Liver (tissue), 9 donors: ENCODE data around the gene SLC35A3. TPM values are rescaled to one million over a fixed set of nuclear protein-coding genes. Genes with fewer than 3 reads are reported as not detected.

Experiments
- DNase-seq: peaks from one replicate; pipeline ENCODE4 v3.0.0-alpha.2; 2017; ENCODE audit warnings: low spot score
- H3K27ac ChIP-seq, 2 donors: one replicate each; pipeline ENCODE4 v1.7.0; 2013; ENCODE audit warnings: inconsistent platforms in 2 of 2, low read length in 2 of 2, control low read depth in 1 of 2, low read depth in 1 of 2, mild to moderate bottlenecking in 1 of 2
- H3K27me3 ChIP-seq, 4 donors: one replicate each; pipeline versions ENCODE4 v1.6.1 to v1.7.0; 2013; ENCODE audit warnings: low read length in 3 of 4, inconsistent platforms in 1 of 4, mild to moderate bottlenecking in 1 of 4, moderate library complexity in 1 of 4; ENCODE audit not compliant: control insufficient read depth in 4 of 4, insufficient read depth in 4 of 4
- H3K36me3 ChIP-seq, 4 donors: one replicate each; pipeline versions ENCODE4 v1.6.1 to v1.7.0; 2013; ENCODE audit warnings: low read length in 3 of 4, mild to moderate bottlenecking in 3 of 4, low read depth in 1 of 4, moderate library complexity in 1 of 4; ENCODE audit not compliant: control insufficient read depth in 4 of 4, insufficient read depth in 3 of 4
- H3K4me1 ChIP-seq, 4 donors: one replicate each; pipeline versions ENCODE4 v1.6.1 to v1.7.0; 2013; ENCODE audit warnings: low read length in 3 of 4, mild to moderate bottlenecking in 3 of 4, moderate library complexity in 1 of 4; ENCODE audit not compliant: control insufficient read depth in 4 of 4, insufficient read depth in 4 of 4
- H3K4me3 ChIP-seq, 3 donors: one replicate each; pipeline versions ENCODE4 v1.6.1 to v1.7.0; 2013; ENCODE audit warnings: low read length in 3 of 3, control low read depth in 1 of 3, low read depth in 1 of 3, mild to moderate bottlenecking in 1 of 3
- H3K9ac ChIP-seq, 2 donors: one replicate each; pipeline ENCODE4 v1.7.0; 2013; ENCODE audit warnings: low read length in 2 of 2, mild to moderate bottlenecking in 2 of 2, moderate library complexity in 2 of 2, control low read depth in 1 of 2, low read depth in 1 of 2
- H3K9me3 ChIP-seq, 4 donors: one replicate each; pipeline versions ENCODE4 v1.6.1 to v1.7.0; 2013; ENCODE audit warnings: low read length in 3 of 4; ENCODE audit not compliant: control insufficient read depth in 4 of 4
- EGR1 ChIP-seq, 2 donors: IDR thresholded peaks; 2 replicates each; pipeline ENCODE4 v1.6.1; 2016 to 2018; ENCODE audit warnings: antibody characterized with exemption in 2 of 2, low read depth in 2 of 2
- FOXA2 ChIP-seq: IDR thresholded peaks from 2 replicates; pipeline ENCODE4 v1.6.1; 2016; ENCODE audit warnings: antibody characterized with exemption
- GABPA ChIP-seq, 2 donors: IDR thresholded peaks in 1 of 2; conservative IDR thresholded peaks in 1 of 2; 2 replicates each; pipeline ENCODE4 v1.6.1; 2016; ENCODE audit warnings: antibody characterized with exemption in 2 of 2, mild to moderate bottlenecking in 1 of 2, moderate library complexity in 1 of 2
- HNF4A ChIP-seq, 2 donors: conservative IDR thresholded peaks; 2 replicates each; pipeline ENCODE4 v1.6.1; 2016; ENCODE audit warnings: antibody characterized with exemption in 2 of 2, mild to moderate bottlenecking in 2 of 2
- HNF4G ChIP-seq: IDR thresholded peaks from 2 replicates; pipeline ENCODE4 v1.6.1; 2016; ENCODE audit warnings: antibody characterized with exemption
- JUND ChIP-seq, 2 donors: IDR thresholded peaks; 2 replicates each; pipeline ENCODE4 v1.6.1; 2016; ENCODE audit warnings: antibody characterized with exemption in 2 of 2
- NR2F2 ChIP-seq: IDR thresholded peaks from 2 replicates; pipeline ENCODE4 v1.6.1; 2016; ENCODE audit warnings: antibody characterized with exemption
- RAD21 ChIP-seq, 2 donors: IDR thresholded peaks; 2 replicates each; pipeline ENCODE4 v1.6.1; 2016; ENCODE audit warnings: antibody characterized with exemption in 2 of 2, mild to moderate bottlenecking in 2 of 2
- RXRA ChIP-seq, 2 donors: IDR thresholded peaks; 2 replicates each; pipeline ENCODE4 v1.6.1; 2017 to 2018; ENCODE audit warnings: antibody characterized with exemption in 2 of 2, mild to moderate bottlenecking in 1 of 2
- SP1 ChIP-seq: IDR thresholded peaks from 2 replicates; pipeline ENCODE4 v1.6.1; 2018; ENCODE audit warnings: antibody characterized with exemption, mild to moderate bottlenecking
- TAF1 ChIP-seq: conservative IDR thresholded peaks from 2 replicates; pipeline ENCODE4 v1.6.1; 2016; ENCODE audit warnings: antibody characterized with exemption, mild to moderate bottlenecking
- YY1 ChIP-seq: IDR thresholded peaks from 2 replicates; pipeline ENCODE4 v1.6.1; 2016; ENCODE audit warnings: antibody characterized with exemption, mild to moderate bottlenecking
- WGBS: extraction: QIAGEN DNeasy Blood & Tissue Kit; methylation state at CpG from one replicate; pipeline ENCODE4 v1.1.7; 2013; 5-methylcytosine and 5-hydroxymethylcytosine counted together
- polyA plus RNA-seq, 2 donors: library from polyadenylated mRNA; stranded (reverse) in 1 of 2; unstranded in 1 of 2; fragments of 200-250 nt in 1 of 2; fragments of >200 nt in 1 of 2; fragmentation: Nextera tagmentation in 1 of 2; extraction: Ambion mirVana in 1 of 2; gene quantifications; one replicate each; pipeline versions ENCODE4 v1.2.1 to v1.2.3, GENCODE V29; 2013 to 2015
- total RNA-seq, 2 donors: library from RNA; depleted of rRNA; stranded (reverse); fragments of >200 nt; gene quantifications; one replicate each; pipeline ENCODE4 v1.2.3, GENCODE V29; 2014
- TF ChIP-seq, protein P1 (sequence below): IDR thresholded peaks from 2 replicates; pipeline ENCODE4 v1.6.1; 2016; ENCODE audit warnings: antibody characterized with exemption
- TF ChIP-seq, protein P2 (sequence below): IDR thresholded peaks from 2 replicates; pipeline ENCODE4 v1.6.1; 2016; ENCODE audit warnings: antibody characterized with exemption, mild to moderate bottlenecking
- TF ChIP-seq, protein P3 (sequence below): IDR thresholded peaks from 2 replicates; pipeline ENCODE4 v1.6.1; 2016; ENCODE audit warnings: antibody characterized with exemption
- TF ChIP-seq, protein P4 (sequence below): fragments of 150-350 bp; IDR thresholded peaks from 2 replicates; pipeline ENCODE4 v1.5.1; 2017; ENCODE audit warnings: improper control_type of control experiment, low read depth, low read length; ENCODE audit not compliant: missing input control
- donor health status: healthy.
- donor health status: healthy.
- donor health status: healthy.
- donor health status: healthy.
- donor health status: healthy.

Gene SLC35A3
- total and polyA plus RNA-seq, 4 donors: 12.1 to 35.1 (median 14.4) TPM

DNA sequence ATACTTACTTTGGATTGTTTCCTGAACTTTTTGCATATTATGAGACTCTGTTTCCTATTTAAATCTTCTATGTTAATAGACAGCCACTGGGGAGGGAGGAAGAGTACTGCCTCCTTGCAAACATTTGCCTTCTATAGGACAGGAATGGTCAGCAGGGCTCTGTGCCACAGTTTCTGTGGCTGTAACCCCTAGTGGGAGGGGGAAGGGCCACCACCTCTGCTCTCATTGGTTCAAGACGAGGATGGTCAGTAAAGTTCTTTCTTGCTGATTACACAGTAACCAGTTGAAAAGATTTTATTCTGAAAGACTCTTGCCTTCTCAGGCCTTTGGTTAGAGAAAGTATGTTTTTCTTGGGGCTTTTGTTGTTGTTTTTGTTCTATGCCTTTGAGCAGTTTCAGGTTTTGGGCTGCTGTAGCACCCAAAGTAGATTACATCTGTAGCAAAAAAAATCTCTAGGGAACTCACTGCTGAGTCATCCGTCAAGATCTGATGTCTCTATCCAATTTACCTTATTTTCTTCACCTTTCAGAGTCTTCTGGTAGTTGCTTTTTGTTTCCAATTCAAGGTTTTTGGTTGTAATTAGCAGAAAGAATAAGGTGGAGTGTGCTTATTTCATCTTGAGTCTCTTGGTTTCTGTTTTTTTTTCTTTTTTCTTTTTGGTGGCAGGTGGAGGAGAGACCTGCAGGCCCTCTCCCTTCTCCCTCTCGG, 23.1 kb downstream of the SLC35A3 start:
- no peak for TF ChIP-seq GABPA (IDR thresholded peaks at IDR 0.05 in 1 of 2, conservative IDR thresholded peaks at IDR 0.05 in 1 of 2)
- TF ChIP-seq, protein P1, sequence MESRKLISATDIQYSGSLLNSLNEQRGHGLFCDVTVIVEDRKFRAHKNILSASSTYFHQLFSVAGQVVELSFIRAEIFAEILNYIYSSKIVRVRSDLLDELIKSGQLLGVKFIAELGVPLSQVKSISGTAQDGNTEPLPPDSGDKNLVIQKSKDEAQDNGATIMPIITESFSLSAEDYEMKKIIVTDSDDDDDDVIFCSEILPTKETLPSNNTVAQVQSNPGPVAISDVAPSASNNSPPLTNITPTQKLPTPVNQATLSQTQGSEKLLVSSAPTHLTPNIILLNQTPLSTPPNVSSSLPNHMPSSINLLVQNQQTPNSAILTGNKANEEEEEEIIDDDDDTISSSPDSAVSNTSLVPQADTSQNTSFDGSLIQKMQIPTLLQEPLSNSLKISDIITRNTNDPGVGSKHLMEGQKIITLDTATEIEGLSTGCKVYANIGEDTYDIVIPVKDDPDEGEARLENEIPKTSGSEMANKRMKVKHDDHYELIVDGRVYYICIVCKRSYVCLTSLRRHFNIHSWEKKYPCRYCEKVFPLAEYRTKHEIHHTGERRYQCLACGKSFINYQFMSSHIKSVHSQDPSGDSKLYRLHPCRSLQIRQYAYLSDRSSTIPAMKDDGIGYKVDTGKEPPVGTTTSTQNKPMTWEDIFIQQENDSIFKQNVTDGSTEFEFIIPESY: no peak
- TF ChIP-seq TAF1: no peak
- TF ChIP-seq HNF4G: no peak
- TF ChIP-seq, protein P2, sequence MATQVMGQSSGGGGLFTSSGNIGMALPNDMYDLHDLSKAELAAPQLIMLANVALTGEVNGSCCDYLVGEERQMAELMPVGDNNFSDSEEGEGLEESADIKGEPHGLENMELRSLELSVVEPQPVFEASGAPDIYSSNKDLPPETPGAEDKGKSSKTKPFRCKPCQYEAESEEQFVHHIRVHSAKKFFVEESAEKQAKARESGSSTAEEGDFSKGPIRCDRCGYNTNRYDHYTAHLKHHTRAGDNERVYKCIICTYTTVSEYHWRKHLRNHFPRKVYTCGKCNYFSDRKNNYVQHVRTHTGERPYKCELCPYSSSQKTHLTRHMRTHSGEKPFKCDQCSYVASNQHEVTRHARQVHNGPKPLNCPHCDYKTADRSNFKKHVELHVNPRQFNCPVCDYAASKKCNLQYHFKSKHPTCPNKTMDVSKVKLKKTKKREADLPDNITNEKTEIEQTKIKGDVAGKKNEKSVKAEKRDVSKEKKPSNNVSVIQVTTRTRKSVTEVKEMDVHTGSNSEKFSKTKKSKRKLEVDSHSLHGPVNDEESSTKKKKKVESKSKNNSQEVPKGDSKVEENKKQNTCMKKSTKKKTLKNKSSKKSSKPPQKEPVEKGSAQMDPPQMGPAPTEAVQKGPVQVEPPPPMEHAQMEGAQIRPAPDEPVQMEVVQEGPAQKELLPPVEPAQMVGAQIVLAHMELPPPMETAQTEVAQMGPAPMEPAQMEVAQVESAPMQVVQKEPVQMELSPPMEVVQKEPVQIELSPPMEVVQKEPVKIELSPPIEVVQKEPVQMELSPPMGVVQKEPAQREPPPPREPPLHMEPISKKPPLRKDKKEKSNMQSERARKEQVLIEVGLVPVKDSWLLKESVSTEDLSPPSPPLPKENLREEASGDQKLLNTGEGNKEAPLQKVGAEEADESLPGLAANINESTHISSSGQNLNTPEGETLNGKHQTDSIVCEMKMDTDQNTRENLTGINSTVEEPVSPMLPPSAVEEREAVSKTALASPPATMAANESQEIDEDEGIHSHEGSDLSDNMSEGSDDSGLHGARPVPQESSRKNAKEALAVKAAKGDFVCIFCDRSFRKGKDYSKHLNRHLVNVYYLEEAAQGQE: no peak
- no peak for TF ChIP-seq EGR1 (IDR thresholded peaks at IDR 0.05; ENCODE audit: low read depth in 2 of 2)
- TF ChIP-seq YY1: no peak
- no peak for TF ChIP-seq SP1
- Histone ChIP-seq H3K9ac (no peak overlapping the region), H3K4me1 (no peaks in the 10 kb centered on the region), H3K27me3 (no peaks in the 10 kb centered on the region), H3K4me3 (no peak overlapping the region), H3K27ac (no peak overlapping the region), H3K9me3 (peaks cover 0 to 7% (median under 1%) of the 10 kb centered on the region in 4 donors), H3K36me3 (peaks cover 0 to 9% (median 5%) of the 10 kb centered on the region in 4 donors)
- whole genome bisulfite sequencing: 80% methylated on average over 3 of the region's 3 CpGs
- no peak for DNase-seq

DNA sequence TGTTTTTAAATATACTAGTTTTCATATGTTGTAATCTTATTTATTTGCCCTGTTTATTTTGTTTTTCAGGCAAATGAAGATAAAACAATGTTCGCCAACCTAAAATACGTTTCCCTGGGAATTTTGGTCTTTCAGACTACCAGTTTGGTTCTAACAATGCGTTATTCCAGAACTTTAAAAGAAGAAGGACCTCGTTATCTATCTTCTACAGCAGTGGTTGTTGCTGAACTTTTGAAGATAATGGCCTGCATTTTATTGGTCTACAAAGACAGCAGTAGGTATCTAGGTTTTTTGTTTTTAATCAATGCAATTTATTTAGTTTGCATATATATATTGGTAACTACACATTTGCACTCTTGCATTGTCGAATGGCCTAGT, 23.7 kb downstream of the SLC35A3 start:
- Histone ChIP-seq H3K36me3 (peaks cover 0 to 9% (median 5%) of the 10 kb centered on the region in 4 donors), H3K9ac (no peak overlapping the region), H3K4me1 (no peaks in the 10 kb centered on the region), H3K9me3 (peaks cover 0 to 7% (median under 1%) of the 10 kb centered on the region in 4 donors), H3K27ac (no peak overlapping the region), H3K27me3 (no peaks in the 10 kb centered on the region), H3K4me3 (no peak overlapping the region)
- TF ChIP-seq RAD21 (IDR thresholded peaks at IDR 0.05) (no peak), SP1 (no peak), FOXA2 (no peak), HNF4G (no peak), JUND (IDR thresholded peaks at IDR 0.05) (no peak), NR2F2 (no peak), HNF4A (conservative IDR thresholded peaks at IDR 0.05) (no peak), RXRA (IDR thresholded peaks at IDR 0.05) (no peak), GABPA (IDR thresholded peaks at IDR 0.05 in 1 of 2, conservative IDR thresholded peaks at IDR 0.05 in 1 of 2) (no peak), EGR1 (IDR thresholded peaks at IDR 0.05; ENCODE audit: low read depth in 2 of 2) (no peak), TAF1 (no peak)
- TF ChIP-seq, protein P2: no peak
- TF ChIP-seq, protein P3, sequence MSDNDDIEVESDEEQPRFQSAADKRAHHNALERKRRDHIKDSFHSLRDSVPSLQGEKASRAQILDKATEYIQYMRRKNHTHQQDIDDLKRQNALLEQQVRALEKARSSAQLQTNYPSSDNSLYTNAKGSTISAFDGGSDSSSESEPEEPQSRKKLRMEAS: no peak
- TF ChIP-seq, protein P4, sequence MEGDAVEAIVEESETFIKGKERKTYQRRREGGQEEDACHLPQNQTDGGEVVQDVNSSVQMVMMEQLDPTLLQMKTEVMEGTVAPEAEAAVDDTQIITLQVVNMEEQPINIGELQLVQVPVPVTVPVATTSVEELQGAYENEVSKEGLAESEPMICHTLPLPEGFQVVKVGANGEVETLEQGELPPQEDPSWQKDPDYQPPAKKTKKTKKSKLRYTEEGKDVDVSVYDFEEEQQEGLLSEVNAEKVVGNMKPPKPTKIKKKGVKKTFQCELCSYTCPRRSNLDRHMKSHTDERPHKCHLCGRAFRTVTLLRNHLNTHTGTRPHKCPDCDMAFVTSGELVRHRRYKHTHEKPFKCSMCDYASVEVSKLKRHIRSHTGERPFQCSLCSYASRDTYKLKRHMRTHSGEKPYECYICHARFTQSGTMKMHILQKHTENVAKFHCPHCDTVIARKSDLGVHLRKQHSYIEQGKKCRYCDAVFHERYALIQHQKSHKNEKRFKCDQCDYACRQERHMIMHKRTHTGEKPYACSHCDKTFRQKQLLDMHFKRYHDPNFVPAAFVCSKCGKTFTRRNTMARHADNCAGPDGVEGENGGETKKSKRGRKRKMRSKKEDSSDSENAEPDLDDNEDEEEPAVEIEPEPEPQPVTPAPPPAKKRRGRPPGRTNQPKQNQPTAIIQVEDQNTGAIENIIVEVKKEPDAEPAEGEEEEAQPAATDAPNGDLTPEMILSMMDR: no peak
- no peak for DNase-seq
- 94% methylated on average over 5 of the region's 5 CpGs for WGBS
